Measurements from ENCODE around the gene CASP4.
"Not testable (repeated sequence)": the region's sequence is repeated elsewhere in the genome, so short reads cannot be mapped to it uniquely, and the experiment has no call there.

CASP4 gene

DNA sequence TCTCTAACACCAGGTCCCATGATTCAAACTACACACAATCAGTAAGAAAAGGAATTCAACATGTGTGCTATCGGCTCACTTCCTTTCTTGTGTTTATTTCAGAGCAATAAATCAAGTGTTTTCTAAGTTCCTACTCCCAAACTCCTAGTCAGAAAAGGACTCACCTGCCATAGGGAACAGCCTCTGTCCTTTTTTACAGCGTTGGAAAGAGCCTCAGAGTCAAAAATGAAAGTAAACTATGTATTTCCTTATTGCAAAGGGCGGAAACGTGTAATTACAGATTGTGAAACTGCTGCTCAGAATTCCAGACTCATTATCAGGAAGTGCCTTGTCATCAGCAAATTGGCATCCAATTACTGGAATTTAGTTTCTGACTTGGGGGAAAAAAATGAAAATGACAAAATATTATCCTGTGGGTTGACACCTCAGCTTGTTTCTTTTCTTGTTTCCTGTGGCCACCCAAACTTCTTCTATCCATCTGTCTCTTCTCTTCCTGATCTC, at the start of gene CASP4:
CASP4 (minus strand) TSS at position 220 of the 501 bp plus-strand sequence; CDS start at position 171, 49 bp downstream.
- no peak for DNase-seq

GRCh38 chr11:105007463-105007862, 39.1 kb upstream of the CASP4 start:
- no peak for DNase-seq

DNA sequence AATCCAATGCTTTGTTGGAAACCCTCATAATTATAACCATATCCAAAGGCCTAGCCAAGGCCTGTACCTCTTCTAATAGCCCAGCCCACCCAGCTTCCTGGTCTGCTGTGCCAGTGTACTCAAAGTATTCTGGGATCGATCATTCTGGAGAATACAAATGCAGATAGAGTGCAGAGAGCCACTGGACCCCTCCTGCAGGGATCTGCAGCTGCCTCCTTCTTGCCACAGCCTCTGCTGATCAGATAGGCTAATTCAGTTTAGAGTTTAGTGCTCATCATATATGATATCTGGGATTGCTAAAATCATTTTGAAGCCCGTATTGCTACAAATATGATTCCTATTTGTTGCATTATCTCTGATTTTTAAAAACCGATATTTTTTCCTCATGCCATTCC, 37.1 kb upstream of the CASP4 start:
- no peak for DNase-seq

DNA sequence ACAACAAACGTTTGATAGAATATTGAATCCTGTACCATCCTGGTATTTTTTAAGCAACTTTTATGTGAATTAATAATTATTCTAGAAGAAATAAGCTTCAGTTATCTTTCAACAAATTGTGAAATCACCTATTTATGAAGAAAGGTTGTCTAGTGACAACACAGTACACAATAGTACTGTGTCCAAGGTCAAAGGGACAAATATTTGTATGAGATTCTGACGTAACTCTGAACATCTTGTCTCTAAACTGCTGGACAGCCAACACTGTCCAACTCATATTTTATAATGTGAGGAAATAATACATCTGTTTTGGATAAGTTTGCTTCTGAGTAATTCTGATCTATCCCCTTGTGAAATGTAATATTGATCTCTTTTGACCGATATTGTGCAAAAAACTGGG, 35.6 kb upstream of the CASP4 start:
- no peak for DNase-seq

- DNase-seq: no peak
Observed at GRCh38 chr11:105003151-105003550, 34.8 kb upstream of the CASP4 start.

- no peak for DNase-seq
Observed at GRCh38 chr11:105000797-105001196, 32.4 kb upstream of the CASP4 start.

GRCh38 chr11:105000167-105000566, 31.8 kb upstream of the CASP4 start:
- DNase-seq: no peak

- DNase-seq: no peak
Observed at GRCh38 chr11:104999721-105000120, 31.3 kb upstream of the CASP4 start.

DNA sequence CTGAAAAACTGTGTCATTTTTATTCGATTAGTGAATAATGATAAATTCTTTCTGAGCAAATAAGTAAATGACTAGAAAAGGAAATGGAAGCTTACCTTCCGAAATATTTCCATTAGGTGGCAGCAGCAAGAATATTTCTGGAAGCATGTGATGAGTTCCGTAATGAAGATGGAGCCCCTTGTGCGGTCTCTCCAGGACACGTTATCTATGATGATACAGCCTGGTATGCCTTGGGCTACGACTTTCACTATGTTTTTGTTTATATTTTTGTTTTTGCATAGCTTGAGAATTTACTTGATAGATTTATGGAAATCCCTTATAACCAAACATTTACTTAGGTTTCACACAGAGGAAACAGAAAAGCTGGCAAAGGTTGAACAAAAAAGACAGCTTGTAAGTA, 28.9 kb upstream of the CASP4 start:
- DNase-seq: no peak

- no peak for DNase-seq
Observed at GRCh38 chr11:104995001-104995408, 26.6 kb upstream of the CASP4 start.

GRCh38 chr11:104992781-104993180, 24.4 kb upstream of the CASP4 start:
- DNase-seq: no peak

GRCh38 chr11:104991994-104992393, 23.6 kb upstream of the CASP4 start:
- DNase-seq: no peak

DNA sequence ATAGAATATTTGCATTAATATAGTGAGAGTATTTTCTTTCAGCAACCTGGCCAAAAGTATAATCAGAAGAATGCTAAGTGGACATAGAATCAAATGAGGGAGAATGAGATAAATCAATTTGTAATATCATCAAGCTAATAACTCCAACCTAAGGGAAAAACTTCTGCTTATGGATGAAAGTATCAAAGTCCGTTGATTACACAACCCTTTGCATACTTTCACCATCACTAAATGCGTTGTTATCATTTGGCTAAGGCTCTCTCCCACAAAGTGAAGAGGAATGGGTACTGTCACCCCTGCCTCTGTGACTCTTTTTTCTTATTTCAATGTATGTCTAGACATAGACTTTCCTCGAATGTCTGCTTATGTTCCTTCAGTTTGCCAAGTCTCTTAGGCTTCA, 16.4 kb upstream of the CASP4 start:
- DNase-seq: no peak

GRCh38 chr11:104979839-104980238, 11.5 kb upstream of the CASP4 start:
- no peak for DNase-seq

DNA sequence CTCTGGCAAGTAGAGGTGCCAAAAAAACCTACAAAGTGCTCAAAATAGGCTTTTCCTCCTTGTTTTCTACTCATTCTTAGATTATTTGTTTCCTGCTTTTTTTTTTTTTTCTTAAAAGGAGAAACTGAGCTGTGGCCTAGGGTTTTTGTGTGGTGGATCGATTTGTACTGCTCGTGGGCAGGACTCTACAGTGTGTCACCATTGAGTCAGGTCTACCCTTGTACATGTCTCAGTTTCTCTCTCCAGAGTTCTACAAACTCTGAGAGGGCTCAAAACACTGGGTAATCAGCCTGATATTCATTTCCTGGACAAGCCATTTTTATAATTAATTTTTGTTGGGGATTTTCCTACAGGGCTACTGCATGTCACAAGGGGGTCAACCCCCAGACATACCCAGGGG, 5.2 kb upstream of the CASP4 start:
- no peak for DNase-seq

- not testable (repeated sequence) for DNase-seq
Observed at GRCh38 chr11:104972924-104973323, 4.5 kb upstream of the CASP4 start.

DNA sequence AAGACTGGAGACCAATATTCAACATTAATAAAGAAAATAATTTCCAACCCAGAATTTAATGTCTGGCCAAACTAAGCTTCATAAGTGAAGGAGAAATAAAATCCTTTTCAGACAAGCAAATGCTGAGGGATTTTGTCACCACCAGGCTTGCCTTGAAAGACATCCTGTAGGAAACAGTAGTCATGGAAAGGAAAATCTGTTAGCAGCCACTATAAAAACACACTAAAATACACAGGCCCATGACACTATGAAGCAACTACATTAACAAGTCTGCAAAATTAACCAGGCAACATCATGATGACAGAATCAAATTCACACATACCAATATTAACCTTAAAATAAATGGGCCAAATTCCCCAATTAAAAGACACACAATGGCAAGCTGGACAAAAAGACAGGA, 2.4 kb upstream of the CASP4 start:
- DNase-seq: no peak

- no peak for DNase-seq
Observed at GRCh38 chr11:104968856-104969776, 742 bp upstream of the CASP4 start.

- no peak for DNase-seq
Observed at GRCh38 chr11:104967534-104968354, 630 bp downstream of the CASP4 start.

DNA sequence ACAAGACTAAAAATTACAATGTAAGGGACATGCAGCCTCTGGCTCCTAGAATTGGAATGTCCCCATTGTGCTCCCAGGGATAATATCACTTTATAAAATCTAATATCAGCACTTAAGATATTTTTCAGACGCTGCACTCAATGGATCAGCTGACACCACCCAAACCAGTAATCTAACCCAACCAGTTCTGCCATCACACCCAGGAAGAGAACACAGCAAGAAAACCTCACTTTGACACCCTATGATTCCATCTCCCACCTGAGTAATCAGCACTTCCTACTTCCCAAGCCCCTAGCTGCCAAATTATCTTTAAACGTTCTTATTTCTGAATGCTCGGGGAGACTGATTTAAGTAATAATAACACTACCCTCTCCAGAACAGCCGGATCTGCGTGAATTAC, 2.6 kb downstream of the CASP4 start:
- no peak for DNase-seq

DNA sequence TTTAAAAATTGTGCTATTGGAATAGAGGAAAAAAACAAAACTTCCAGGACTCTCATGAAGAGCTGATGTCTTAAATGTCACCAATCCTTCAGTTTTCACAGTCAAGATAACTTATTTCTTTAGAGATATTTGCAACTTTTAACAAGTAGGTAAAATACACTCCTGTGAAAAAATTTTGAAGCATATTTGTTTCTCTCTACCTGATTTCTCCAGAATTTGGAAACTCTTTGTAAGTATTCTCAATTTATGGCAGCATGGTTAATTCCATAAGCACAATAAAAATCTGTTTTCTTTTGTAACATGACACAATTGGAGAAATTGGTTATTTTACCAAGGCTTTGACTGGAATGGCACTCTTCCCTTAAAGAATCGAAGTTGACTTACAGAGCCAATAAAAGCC, 4.1 kb downstream of the CASP4 start:
- no peak for DNase-seq

DNA sequence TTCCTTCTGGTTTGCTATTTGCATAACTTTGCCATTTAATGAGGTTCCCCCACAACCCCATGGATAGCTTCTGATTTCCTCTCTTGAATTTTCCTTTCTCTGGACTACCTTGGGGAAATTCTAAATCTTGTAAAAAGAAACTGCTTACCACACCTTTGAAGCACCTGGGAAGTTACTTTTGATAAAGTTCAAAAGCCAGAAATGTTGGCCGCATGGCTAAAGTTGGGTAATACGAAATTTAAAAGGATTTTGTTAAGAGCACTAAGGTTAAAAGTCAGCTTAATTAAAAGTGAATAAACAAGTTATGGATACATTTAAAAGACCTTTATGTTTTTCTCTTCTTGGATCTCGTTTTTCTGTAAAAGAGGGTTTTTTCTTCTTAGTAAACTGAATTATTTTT, 5.5 kb downstream of the CASP4 start:
- DNase-seq: no peak

GRCh38 chr11:104957280-104957679, 11.1 kb downstream of the CASP4 start:
- DNase-seq: no peak

DNA sequence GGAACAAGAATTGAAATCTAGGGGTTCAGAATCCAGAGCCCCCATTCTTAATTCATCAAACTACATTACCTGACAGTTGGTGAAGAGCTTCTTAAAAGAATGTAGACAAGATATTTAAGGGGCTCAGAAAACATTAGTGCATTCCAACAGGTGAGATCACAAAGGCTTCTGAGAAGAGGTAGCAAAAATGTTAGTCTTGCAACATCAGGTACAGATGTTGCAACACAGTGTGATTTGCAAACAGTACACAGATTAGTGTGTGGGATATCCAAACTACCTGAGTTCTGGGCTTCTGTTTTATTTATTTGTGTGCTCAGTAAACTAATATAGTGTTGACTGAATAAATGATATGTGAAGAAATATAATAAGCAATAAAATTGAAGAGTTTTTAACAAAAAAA, 11.8 kb downstream of the CASP4 start:
- DNase-seq: no peak
